Skeletal muscle tissue (tissue), 4 donors: Measurements from ENCODE around the gene NAPSA. TPM values are rescaled to one million over a fixed set of nuclear protein-coding genes. Genes with fewer than 3 reads are reported as not detected.
"Not testable (repeated sequence)": the region's sequence is repeated elsewhere in the genome, so short reads cannot be mapped to it uniquely, and the experiment has no call there.

Experiments
- H3K27ac ChIP-seq: one replicate; pipeline ENCODE4 v1.7.0; 2013; ENCODE audit warnings: mild to moderate bottlenecking, low read depth, low read length, inconsistent platforms
- H3K27me3 ChIP-seq, 3 donors: one replicate each; pipeline ENCODE4 v1.7.0; 2013; ENCODE audit warnings: low read length in 3 of 3; ENCODE audit not compliant: control insufficient read depth in 3 of 3, insufficient read depth in 3 of 3
- H3K36me3 ChIP-seq, 3 donors: one replicate each; pipeline ENCODE4 v1.7.0; 2013; ENCODE audit warnings: low read length in 3 of 3; ENCODE audit not compliant: control insufficient read depth in 3 of 3, insufficient read depth in 3 of 3
- H3K4me1 ChIP-seq, 3 donors: one replicate each; pipeline ENCODE4 v1.7.0; 2013; ENCODE audit warnings: low read length in 3 of 3, mild to moderate bottlenecking in 3 of 3; ENCODE audit not compliant: control insufficient read depth in 3 of 3, insufficient read depth in 3 of 3
- H3K4me3 ChIP-seq, 3 donors: one replicate each; pipeline ENCODE4 v1.7.0; 2013; ENCODE audit warnings: low read length in 3 of 3
- H3K9ac ChIP-seq, 3 donors: one replicate each; pipeline ENCODE4 v1.7.0; 2013; ENCODE audit warnings: low read length in 3 of 3, mild to moderate bottlenecking in 3 of 3, moderate library complexity in 2 of 3, low read depth in 1 of 3
- H3K9me3 ChIP-seq, 3 donors: one replicate each; pipeline ENCODE4 v1.7.0; 2013; ENCODE audit warnings: low read length in 3 of 3; ENCODE audit not compliant: control insufficient read depth in 3 of 3
- total RNA-seq: library from RNA; depleted of rRNA; stranded (reverse); fragments of >200 nt; gene quantifications from one replicate; pipeline ENCODE4 v1.2.3, GENCODE V29; 2014
- donor health status: Osteomylitis.

The NAPSA gene
- total RNA-seq, 1 donor from 2014 or later = not detected

DNA sequence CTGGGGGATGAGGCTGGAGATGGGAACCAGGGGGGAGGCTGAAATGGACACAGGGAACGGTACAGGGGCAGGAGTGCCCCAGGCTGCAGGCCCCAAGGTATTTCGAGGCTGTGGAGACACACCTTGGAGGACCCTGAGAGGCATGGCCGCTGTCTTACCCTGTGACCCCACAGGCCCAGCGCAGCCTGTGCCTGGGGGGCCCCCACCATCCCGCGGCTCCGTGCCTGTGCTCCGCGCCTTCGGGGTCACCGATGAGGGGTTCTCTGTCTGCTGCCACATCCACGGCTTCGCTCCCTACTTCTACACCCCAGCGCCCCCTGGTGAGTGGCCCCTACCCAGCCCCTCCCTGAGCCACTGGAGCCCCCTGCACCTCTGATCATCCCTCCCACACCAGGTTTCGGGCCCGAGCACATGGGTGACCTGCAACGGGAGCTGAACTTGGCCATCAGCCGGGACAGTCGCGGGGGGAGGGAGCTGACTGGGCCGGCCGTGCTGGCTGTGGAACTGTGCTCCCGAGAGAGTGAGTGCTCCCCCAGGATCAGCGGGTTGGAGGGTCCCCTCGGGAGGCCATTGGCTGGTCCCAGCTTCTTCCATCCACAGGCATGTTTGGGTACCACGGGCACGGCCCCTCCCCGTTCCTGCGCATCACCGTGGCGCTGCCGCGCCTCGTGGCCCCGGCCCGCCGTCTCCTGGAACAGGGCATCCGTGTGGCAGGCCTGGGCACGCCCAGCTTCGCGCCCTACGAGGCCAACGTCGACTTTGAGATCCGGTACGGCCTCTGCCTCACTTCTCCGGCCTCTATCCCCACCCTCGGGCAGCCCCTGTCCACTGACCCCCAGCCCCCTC lies 36.4 kb upstream of the NAPSA start:
- Histone ChIP-seq H3K4me1 (no peaks in the 10 kb centered on the region), H3K27ac (no peak overlapping the region), H3K9ac (no peak overlapping the region), H3K9me3 (no peaks in the 10 kb centered on the region), H3K36me3 (peaks cover 5 to 6% (median 6%) of the 10 kb centered on the region in 3 donors), H3K4me3 (no peak overlapping the region), H3K27me3 (no peaks in the 10 kb centered on the region)

DNA sequence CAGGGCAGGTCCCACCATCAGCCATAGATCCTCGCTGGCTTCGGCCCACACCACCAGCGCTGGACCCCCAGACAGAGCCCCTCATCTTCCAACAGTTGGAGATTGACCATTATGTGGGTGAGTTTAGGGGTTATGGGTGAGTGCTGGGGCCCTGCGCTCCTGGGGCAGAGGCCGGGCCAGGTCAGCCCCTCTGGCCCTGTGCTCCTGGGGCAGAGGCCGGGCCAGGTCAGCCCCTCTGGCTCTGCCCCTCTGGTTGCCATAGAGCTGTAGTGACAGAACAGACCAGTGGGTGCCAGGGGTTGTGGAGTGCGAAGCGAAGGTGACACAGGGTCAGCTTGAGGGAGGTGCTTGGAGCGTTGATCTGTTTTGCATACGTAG lies 33.9 kb upstream of the NAPSA start:
- H3K4me3 ChIP-seq = no peak overlapping the region
- peaks cover 0 to 5% (median 2%) of the 10 kb centered on the region in 3 donors for H3K36me3 ChIP-seq
- H3K9ac ChIP-seq = no peak overlapping the region
- no peaks in the 10 kb centered on the region for H3K9me3 ChIP-seq
- no peaks in the 10 kb centered on the region for H3K27me3 ChIP-seq
- H3K27ac ChIP-seq = no peak overlapping the region
- H3K4me1 ChIP-seq = no peaks in the 10 kb centered on the region

DNA sequence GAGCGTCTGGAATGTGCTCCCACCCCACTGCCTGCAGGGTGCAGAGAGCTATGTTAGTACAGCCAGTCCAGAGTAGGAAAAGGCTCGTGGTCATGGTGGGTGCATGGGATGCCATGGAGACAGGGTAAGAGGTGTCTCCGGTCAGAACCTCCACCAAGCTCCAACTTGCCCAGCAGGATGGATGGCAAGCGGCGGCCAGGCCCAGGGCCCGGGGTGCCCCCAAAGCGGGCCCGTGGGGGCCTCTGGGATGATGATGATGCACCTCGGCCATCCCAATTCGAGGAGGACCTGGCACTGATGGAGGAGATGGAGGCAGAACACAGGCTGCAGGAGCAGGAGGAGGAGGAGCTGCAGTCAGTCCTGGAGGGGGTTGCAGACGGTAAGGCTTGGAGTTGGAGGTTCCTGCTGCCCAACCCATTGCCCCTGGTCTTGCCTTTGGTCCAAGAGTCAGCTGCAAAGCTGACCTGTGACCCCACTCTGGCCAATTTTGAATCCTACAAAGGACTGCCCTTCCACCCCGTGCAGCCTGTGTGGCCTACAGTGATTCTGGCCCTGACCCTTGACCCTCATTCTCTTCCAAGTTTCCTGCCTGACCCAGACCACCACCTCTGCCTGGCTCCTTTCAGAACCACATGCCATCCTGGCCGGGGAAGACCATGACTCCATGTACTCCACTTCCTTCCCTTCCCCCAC lies 33.4 kb upstream of the NAPSA start:
- peaks cover 0 to 3% (median 2%) of the 10 kb centered on the region in 3 donors for H3K36me3 ChIP-seq
- H3K4me1 ChIP-seq = no peaks in the 10 kb centered on the region
- no peaks in the 10 kb centered on the region for H3K9me3 ChIP-seq

DNA sequence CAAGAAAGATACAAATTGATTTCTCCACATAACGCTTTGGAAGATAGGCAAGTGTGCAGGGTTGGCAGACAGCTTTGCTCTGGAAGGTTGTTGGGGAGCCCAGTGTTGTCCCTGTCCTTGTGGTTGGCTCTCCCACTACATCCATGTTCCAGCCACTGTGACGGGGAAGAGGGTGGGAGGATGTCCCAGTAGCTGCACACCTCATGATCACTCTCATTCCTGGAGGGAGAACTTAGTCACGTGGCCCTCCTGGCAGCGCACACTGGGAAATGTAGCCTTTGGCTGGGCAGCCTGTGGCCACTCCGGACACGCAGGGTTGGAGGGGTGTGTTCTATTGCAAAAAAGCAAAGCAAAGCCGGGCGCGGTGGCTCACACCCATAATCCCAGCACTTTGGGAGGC lies 28.6 kb upstream of the NAPSA start:
- H3K4me1 ChIP-seq = no peaks in the 10 kb centered on the region
- no peaks in the 10 kb centered on the region for H3K36me3 ChIP-seq
- H3K9me3 ChIP-seq = no peaks in the 10 kb centered on the region
- H3K27me3 ChIP-seq = no peaks in the 10 kb centered on the region
- H3K27ac ChIP-seq = no peak overlapping the region
- no peak overlapping the region for H3K4me3 ChIP-seq
- H3K9ac ChIP-seq = no peak overlapping the region

More for the DNA sequence above, 33.4 kb upstream of the NAPSA start:
- Histone ChIP-seq H3K27ac (no peak overlapping the region), H3K9ac (no peak overlapping the region), H3K4me3 (no peak overlapping the region), H3K27me3 (no peaks in the 10 kb centered on the region)

DNA sequence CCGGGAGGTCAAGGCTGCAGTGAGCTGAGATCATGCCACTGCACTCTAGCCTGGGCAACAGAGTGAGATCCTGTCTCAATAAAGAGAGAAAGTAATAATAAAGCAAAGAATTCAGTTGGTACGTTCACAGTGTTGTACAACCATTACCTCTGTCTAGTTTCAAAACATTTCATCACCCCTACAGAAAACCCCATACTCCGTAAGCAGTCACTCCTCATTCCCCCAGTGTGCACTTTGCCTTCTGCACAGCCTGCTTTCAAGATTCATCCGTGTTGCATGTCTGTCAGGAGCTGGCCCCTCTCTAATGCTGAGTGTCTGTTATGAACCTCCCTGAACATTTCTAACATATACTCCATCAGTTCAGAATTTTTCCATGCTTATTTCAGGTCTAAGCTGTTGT lies 28.1 kb upstream of the NAPSA start:
- no peaks in the 10 kb centered on the region for H3K36me3 ChIP-seq

DNA sequence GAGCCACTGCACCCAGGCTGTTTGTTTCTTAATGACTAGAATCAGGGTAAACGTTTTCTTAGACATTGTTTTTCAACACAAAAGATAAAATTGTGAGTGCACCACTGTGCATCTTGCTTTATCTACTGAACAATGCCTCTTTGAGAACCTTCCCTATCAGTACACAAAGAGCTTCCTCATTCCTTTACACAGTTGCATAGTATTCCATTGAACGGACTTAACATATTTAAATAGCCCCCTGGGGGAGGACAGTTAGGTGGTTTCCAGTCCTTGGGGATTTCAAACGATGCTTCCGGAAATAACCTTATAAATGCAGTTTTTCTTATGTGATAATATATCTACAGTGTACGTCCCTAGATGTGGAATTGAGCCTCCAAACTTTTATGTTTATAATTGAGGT lies 27.3 kb upstream of the NAPSA start:
- Histone ChIP-seq H3K4me3 (no peak overlapping the region), H3K4me1 (no peaks in the 10 kb centered on the region), H3K27ac (no peak overlapping the region), H3K36me3 (peaks cover 0 to 2% (median under 1%) of the 10 kb centered on the region in 3 donors), H3K9ac (no peak overlapping the region), H3K27me3 (no peaks in the 10 kb centered on the region), H3K9me3 (no peaks in the 10 kb centered on the region)

More for the DNA sequence above, 28.1 kb upstream of the NAPSA start:
- H3K9me3 ChIP-seq = no peaks in the 10 kb centered on the region
- no peaks in the 10 kb centered on the region for H3K27me3 ChIP-seq
- H3K27ac ChIP-seq = no peak overlapping the region
- no peaks in the 10 kb centered on the region for H3K4me1 ChIP-seq
- H3K4me3 ChIP-seq = no peak overlapping the region
- no peak overlapping the region for H3K9ac ChIP-seq

DNA sequence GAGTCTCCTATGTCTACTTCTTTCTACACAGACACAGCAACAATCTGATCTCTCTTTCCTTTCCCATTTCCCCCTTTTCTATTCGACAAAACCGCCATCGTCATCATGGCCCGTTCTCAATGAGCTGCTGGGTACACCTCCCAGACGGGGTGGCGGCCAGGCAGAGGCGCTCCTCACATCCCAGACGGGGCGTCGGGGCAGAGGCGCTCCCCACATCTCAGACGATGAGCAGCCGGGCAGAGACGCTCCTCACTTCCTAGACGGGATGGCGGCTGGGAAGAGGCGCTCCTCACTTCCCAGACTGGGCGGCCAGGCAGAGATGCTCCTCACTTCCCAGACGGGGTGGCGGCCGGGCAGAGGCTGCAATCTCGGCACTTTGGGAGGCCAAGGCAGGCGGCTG lies 25.5 kb upstream of the NAPSA start:
- H3K4me3 ChIP-seq, H3K36me3 ChIP-seq, H3K4me1 ChIP-seq, H3K27ac ChIP-seq, H3K9me3 ChIP-seq, H3K9ac ChIP-seq, H3K27me3 ChIP-seq: not testable (repeated sequence)

DNA sequence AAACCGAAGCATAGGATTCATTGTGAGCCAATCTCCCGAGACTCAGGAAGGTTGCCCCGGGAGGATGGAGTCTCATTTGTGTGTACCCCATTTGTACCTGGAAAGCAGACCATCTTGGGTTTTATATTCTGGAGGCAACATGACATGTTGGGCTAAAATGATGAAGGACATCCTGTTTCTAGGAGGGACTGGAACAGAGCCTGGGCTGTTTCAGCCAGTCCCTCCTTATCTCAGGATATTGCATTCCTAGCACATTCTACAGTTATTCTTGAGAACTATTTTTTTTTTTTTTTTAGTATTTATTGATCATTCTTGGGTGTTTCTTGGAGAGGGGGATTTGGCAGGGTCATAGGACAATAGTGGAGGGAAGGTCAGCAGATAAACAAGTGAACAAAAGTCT lies 24.9 kb upstream of the NAPSA start:
- not testable (repeated sequence) for H3K36me3 ChIP-seq, H3K9me3 ChIP-seq, H3K9ac ChIP-seq, H3K4me1 ChIP-seq, H3K4me3 ChIP-seq, H3K27me3 ChIP-seq, H3K27ac ChIP-seq

DNA sequence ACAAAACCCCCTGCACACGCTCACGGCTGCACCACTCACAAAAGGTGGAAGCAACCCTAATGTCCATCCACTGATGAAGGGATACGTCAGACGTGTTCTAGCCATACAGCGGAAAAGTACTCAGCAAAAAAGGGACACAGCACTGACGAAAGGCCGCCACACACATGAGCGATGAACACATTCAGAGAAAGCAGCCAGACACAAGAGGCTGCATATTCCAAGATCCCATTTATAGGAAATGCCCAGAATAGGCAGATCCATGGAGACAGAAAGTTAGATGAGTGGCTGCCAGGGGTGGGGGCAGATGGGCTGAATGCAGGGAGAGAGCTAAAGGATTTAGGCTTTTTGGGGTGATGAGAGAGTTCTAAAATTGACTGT lies 22.4 kb upstream of the NAPSA start:
- no peaks in the 10 kb centered on the region for H3K27me3 ChIP-seq
- H3K27ac ChIP-seq = no peak overlapping the region
- no peak overlapping the region for H3K9ac ChIP-seq
- H3K36me3 ChIP-seq = peaks cover 2 to 6% (median 4%) of the 10 kb centered on the region in 3 donors
- peaks cover 14 to 18% (median 16%) of the 10 kb centered on the region in 3 donors for H3K4me1 ChIP-seq
- H3K4me3 ChIP-seq = no peak overlapping the region
- no peaks in the 10 kb centered on the region for H3K9me3 ChIP-seq

DNA sequence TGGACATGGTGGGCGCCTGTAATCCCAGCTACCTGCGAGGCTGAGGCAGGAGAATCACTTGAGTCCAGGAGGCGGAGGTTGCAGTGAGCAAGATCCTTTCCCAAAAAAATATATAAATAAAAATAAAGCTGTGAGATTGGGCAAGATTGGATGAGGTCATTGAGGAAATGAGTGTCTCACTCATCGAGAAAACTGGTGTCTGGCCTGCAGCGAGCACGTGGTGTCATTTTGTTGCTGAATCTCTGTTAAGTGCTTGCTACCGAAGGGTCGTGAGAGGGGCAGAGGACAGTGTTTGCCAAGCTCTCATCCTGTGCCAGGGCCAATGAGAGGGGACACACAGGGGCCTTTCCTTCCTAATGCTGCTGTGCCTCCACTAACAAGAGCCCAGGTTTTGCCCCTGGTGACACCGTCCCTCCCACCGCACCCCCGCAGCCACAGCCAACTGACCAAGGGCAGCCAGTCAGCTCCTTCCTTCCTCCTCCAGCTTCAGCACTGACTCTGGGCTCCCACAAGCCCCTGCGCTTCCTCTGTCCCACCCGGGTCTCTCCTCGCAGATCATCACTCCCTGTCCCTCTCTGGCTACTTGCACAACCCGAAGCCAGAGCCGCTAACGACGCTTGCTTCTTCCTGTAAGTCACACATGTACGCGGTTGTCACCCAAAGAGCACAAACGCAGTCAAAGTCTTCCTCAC lies 21.9 kb upstream of the NAPSA start:
- peaks cover 6 to 8% (median 6%) of the 10 kb centered on the region in 3 donors for H3K36me3 ChIP-seq
- H3K27me3 ChIP-seq = no peaks in the 10 kb centered on the region
- H3K4me1 ChIP-seq = peaks cover 14 to 18% (median 16%) of the 10 kb centered on the region in 3 donors
- H3K9me3 ChIP-seq = no peaks in the 10 kb centered on the region
- H3K4me3 ChIP-seq = no peak overlapping the region
- H3K27ac ChIP-seq = no peak overlapping the region
- no peak overlapping the region for H3K9ac ChIP-seq
